ENCODE results near the gene NT5C3B. TPM values are rescaled to one million over a fixed set of nuclear protein-coding genes. Genes with fewer than 3 reads are reported as not detected.

Gene NT5C3B
- polyA plus RNA-seq (2013, experiment 1 of 2): 50.3 TPM
- polyA plus RNA-seq (2013, experiment 2 of 2): 50.3 TPM

DNA sequence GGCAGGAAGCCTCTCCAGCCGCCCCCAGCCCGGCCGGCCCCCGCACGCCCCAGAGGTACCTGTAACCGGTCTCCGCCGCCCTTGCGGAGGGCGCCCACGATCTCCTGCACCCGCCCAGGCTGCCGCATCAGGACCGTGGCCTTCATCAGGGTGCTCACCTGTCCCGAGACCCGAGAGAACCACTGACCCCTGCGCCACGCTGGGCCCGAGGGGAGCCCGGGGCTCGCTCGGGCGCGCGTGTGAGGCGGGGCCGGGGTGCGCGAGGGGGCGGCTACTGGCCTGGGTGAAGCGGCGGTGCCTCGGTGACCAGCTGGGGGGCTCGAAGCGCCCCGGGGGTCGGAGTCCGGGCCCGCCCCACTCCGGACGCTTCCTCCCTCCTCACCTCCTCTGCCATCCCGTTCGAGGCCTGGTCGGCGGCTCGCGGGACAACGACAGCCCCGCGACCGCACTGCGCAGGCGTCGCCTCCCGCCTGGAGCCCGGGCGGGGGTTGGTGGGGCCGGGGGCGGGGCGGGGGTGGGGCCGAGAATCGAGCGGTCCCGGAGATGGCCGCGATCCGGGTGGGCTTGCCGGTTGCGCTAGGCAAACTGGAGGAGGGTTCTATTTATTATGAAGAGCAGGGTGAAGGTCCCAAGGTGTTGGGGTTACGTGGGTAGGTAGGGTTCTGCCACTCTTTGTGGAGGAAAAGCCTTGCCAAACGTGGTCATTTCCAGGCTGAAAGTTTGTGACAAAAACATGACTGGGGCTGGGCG lies at the start of gene NT5C3B:
Gene NT5C3B, minus strand, starts transcription at position 433 of the 750 bp plus-strand sequence. Its CDS starts 39 bp downstream, at position 394.
- H2AFZ ChIP-seq (ENCODE audit: low read depth, low read length): peak within 1 kb of the TSS; percentile 72
- no peak within 1 kb of the TSS for H4K91ac ChIP-seq (ENCODE audit: low read length)
- H2BK5ac ChIP-seq (ENCODE audit: low read depth, low read length, poor library complexity, severe bottlenecking): no peak within 1 kb of the TSS
- H3K9ac ChIP-seq (ENCODE audit: low read length): peak within 1 kb of the TSS; percentile 88
- H3K4me1 ChIP-seq (ENCODE audit: control insufficient read depth, insufficient read depth, low read depth, low read length): peaks cover 6% of the 10 kb centered on the region
- no peak within 1 kb of the TSS for H2BK15ac ChIP-seq (ENCODE audit: low read depth, poor library complexity, severe bottlenecking)
- peak within 1 kb of the TSS in 1 of 2 experiments; percentile 70 for H3K23ac ChIP-seq (ENCODE audit: low read length in 2 of 2)
- peak within 1 kb of the TSS; percentile 27 for H2AK5ac ChIP-seq (ENCODE audit: low read length, severe bottlenecking)
- H3K4me2 ChIP-seq (ENCODE audit: low read length, poor library complexity, severe bottlenecking): peak within 1 kb of the TSS; percentile 75
- 9% methylated on average over 57 of the region's 72 CpGs for WGBS
- H3K27me3 ChIP-seq (ENCODE audit: control insufficient read depth in 1 of 2, insufficient read depth in 1 of 2, low read length in 2 of 2): no peaks in the 10 kb centered on the region
- H2BK12ac ChIP-seq (ENCODE audit: low read length in 2 of 2): peak within 1 kb of the TSS in 1 of 2 experiments; percentile 17
- H3K4me3 ChIP-seq (ENCODE audit: insufficient read depth in 1 of 2, low read depth in 1 of 2, low read length in 2 of 2): peak within 1 kb of the TSS; percentile 87 to 88
- H3K14ac ChIP-seq (ENCODE audit: low read length in 2 of 2): peak within 1 kb of the TSS in 1 of 2 experiments; percentile 53
- peak within 1 kb of the TSS; percentile 18 to 31 for H3K18ac ChIP-seq (ENCODE audit: low read depth in 1 of 2, low read length in 2 of 2)
- peak; percentile 41 for DNase-seq
- H2BK120ac ChIP-seq (ENCODE audit: low read depth, low read length): peak within 1 kb of the TSS; percentile 35
- peaks cover 11 to 31% of the 10 kb centered on the region in 2 experiments for H3K36me3 ChIP-seq (ENCODE audit: control insufficient read depth in 1 of 2, insufficient read depth in 2 of 2, low read depth in 1 of 2, low read length in 2 of 2)
- peak within 1 kb of the TSS; percentile 15 to 60 for H3K4ac ChIP-seq (ENCODE audit: low read depth in 1 of 2, low read length in 2 of 2)
- peaks cover 10% of the 10 kb centered on the region for H3K79me1 ChIP-seq (replicated peaks; ENCODE audit: low read length, poor library complexity, severe bottlenecking)
- no peaks in the 10 kb centered on the region for H3K9me3 ChIP-seq (ENCODE audit: control insufficient read depth, low read length)
- H3K27ac ChIP-seq (ENCODE audit: low read length, poor library complexity, severe bottlenecking): no peak within 1 kb of the TSS
- H4K8ac ChIP-seq (ENCODE audit: low read length): peak within 1 kb of the TSS; percentile 66

DNA sequence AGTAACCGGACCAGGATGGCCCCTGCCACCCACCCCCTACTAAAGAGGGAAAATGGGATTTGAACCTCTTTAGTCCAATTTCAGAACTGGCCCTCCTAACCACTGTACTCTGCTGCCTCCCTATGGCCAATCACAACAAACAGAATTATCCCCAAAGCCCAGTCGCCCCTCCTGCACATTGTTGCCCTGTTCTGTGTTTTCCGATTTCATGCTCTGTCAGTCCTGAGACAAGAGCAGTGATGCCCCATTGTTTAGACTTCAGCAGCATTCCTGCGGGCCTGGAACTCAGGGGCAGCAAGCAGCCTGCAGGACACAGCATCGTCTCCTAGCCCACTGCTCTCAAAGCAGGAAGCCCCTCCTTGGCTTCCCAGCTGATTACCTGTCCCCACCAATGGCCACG lies 49.7 kb upstream of the NT5C3B start:
- no peak for DNase-seq
- no peak overlapping the region for H3K4me3 ChIP-seq (ENCODE audit: insufficient read depth in 1 of 2, low read depth in 1 of 2, low read length in 2 of 2)
- H3K79me1 ChIP-seq (replicated peaks; ENCODE audit: low read length, poor library complexity, severe bottlenecking): peaks cover 36% of the 10 kb centered on the region
- H3K14ac ChIP-seq (ENCODE audit: low read length in 2 of 2): no peak overlapping the region
- peaks cover 4% of the 10 kb centered on the region for H3K4me1 ChIP-seq (ENCODE audit: control insufficient read depth, insufficient read depth, low read depth, low read length)
- no peak overlapping the region for H2BK15ac ChIP-seq (ENCODE audit: low read depth, poor library complexity, severe bottlenecking)
- 87% methylated on average over 6 of the region's 6 CpGs for WGBS
- H3K27me3 ChIP-seq (ENCODE audit: control insufficient read depth in 1 of 2, insufficient read depth in 1 of 2, low read length in 2 of 2): no peaks in the 10 kb centered on the region
- peak overlapping the region in 1 of 2 experiments; percentile 68 for H3K23ac ChIP-seq (ENCODE audit: low read length in 2 of 2)
- no peak overlapping the region for H3K4me2 ChIP-seq (ENCODE audit: low read length, poor library complexity, severe bottlenecking)
- no peak overlapping the region for H3K9ac ChIP-seq (ENCODE audit: low read length)
- no peak overlapping the region for H2BK5ac ChIP-seq (ENCODE audit: low read depth, low read length, poor library complexity, severe bottlenecking)
- no peak overlapping the region for H4K8ac ChIP-seq (ENCODE audit: low read length)
- H3K36me3 ChIP-seq (ENCODE audit: control insufficient read depth in 1 of 2, insufficient read depth in 2 of 2, low read depth in 1 of 2, low read length in 2 of 2): peaks cover 79 to 94% of the 10 kb centered on the region in 2 experiments
- no peak overlapping the region for H2AFZ ChIP-seq (ENCODE audit: low read depth, low read length)
- H2BK12ac ChIP-seq (ENCODE audit: low read length in 2 of 2): peak overlapping the region in 1 of 2 experiments; percentile 61
- no peak overlapping the region for H2BK120ac ChIP-seq (ENCODE audit: low read depth, low read length)
- no peak overlapping the region for H3K4ac ChIP-seq (ENCODE audit: low read depth in 1 of 2, low read length in 2 of 2)
- H2AK5ac ChIP-seq (ENCODE audit: low read length, severe bottlenecking): peak overlapping the region; percentile 5
- H3K18ac ChIP-seq (ENCODE audit: low read depth in 1 of 2, low read length in 2 of 2): no peak overlapping the region
- H4K91ac ChIP-seq (ENCODE audit: low read length): no peak overlapping the region
- no peak overlapping the region for H3K27ac ChIP-seq (ENCODE audit: low read length, poor library complexity, severe bottlenecking)
- no peaks in the 10 kb centered on the region for H3K9me3 ChIP-seq (ENCODE audit: control insufficient read depth, low read length)

DNA sequence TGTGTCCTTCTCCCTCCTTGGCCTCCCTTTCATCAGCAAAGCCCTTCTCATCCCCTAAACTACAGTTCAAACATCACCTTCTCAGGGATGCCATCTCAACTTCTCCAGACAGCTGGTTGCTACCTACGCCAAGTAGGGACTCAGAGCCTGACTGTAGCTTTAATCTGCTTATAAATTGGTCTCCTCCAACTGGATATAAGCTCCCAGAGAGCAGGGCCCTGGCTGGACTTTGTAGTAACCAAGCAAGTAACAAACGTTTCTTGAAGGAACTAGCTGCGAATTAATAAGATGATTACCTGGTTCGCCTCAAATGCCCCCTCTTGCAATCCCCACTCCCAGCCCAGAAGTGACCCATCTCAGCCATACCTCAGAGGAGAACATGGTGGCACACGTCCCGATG lies 46.7 kb upstream of the NT5C3B start:
- H3K27ac ChIP-seq (ENCODE audit: low read length, poor library complexity, severe bottlenecking): no peak overlapping the region
- H3K18ac ChIP-seq (ENCODE audit: low read depth in 1 of 2, low read length in 2 of 2): no peak overlapping the region
- no peak overlapping the region for H3K9ac ChIP-seq (ENCODE audit: low read length)
- no peak overlapping the region for H3K23ac ChIP-seq (ENCODE audit: low read length in 2 of 2)
- H3K4ac ChIP-seq (ENCODE audit: low read depth in 1 of 2, low read length in 2 of 2): no peak overlapping the region
- H2AK5ac ChIP-seq (ENCODE audit: low read length, severe bottlenecking): no peak overlapping the region
- 92% methylated on average over 6 of the region's 6 CpGs for WGBS
- no peak overlapping the region for H3K14ac ChIP-seq (ENCODE audit: low read length in 2 of 2)
- no peak overlapping the region for H4K91ac ChIP-seq (ENCODE audit: low read length)
- no peak overlapping the region for H2BK120ac ChIP-seq (ENCODE audit: low read depth, low read length)
- DNase-seq: no peak
- peaks cover 89 to 93% of the 10 kb centered on the region in 2 experiments for H3K36me3 ChIP-seq (ENCODE audit: control insufficient read depth in 1 of 2, insufficient read depth in 2 of 2, low read depth in 1 of 2, low read length in 2 of 2)
- no peaks in the 10 kb centered on the region for H3K9me3 ChIP-seq (ENCODE audit: control insufficient read depth, low read length)
- no peak overlapping the region for H3K4me3 ChIP-seq (ENCODE audit: insufficient read depth in 1 of 2, low read depth in 1 of 2, low read length in 2 of 2)
- H2BK5ac ChIP-seq (ENCODE audit: low read depth, low read length, poor library complexity, severe bottlenecking): no peak overlapping the region
- no peaks in the 10 kb centered on the region for H3K27me3 ChIP-seq (ENCODE audit: control insufficient read depth in 1 of 2, insufficient read depth in 1 of 2, low read length in 2 of 2)
- H2AFZ ChIP-seq (ENCODE audit: low read depth, low read length): no peak overlapping the region
- H3K79me1 ChIP-seq (replicated peaks; ENCODE audit: low read length, poor library complexity, severe bottlenecking): peaks cover 41% of the 10 kb centered on the region
- H4K8ac ChIP-seq (ENCODE audit: low read length): no peak overlapping the region
- H3K4me1 ChIP-seq (ENCODE audit: control insufficient read depth, insufficient read depth, low read depth, low read length): peaks cover 4% of the 10 kb centered on the region
- no peak overlapping the region for H3K4me2 ChIP-seq (ENCODE audit: low read length, poor library complexity, severe bottlenecking)
- H2BK12ac ChIP-seq (ENCODE audit: low read length in 2 of 2): no peak overlapping the region
- no peak overlapping the region for H2BK15ac ChIP-seq (ENCODE audit: low read depth, poor library complexity, severe bottlenecking)

GRCh38 chr17:41880130-41880529 lies 44.1 kb upstream of the NT5C3B start:
- Histone ChIP-seq H3K4ac (ENCODE audit: low read depth in 1 of 2, low read length in 2 of 2) (no peak overlapping the region), H3K27me3 (ENCODE audit: control insufficient read depth in 1 of 2, insufficient read depth in 1 of 2, low read length in 2 of 2) (no peaks in the 10 kb centered on the region), H2BK12ac (ENCODE audit: low read length in 2 of 2) (no peak overlapping the region), H3K23ac (ENCODE audit: low read length in 2 of 2) (no peak overlapping the region), H2BK15ac (ENCODE audit: low read depth, poor library complexity, severe bottlenecking) (no peak overlapping the region), H3K4me1 (ENCODE audit: control insufficient read depth, insufficient read depth, low read depth, low read length) (no peaks in the 10 kb centered on the region), H3K79me1 (replicated peaks; ENCODE audit: low read length, poor library complexity, severe bottlenecking) (peaks cover 30% of the 10 kb centered on the region), H3K9me3 (ENCODE audit: control insufficient read depth, low read length) (no peaks in the 10 kb centered on the region), H3K27ac (ENCODE audit: low read length, poor library complexity, severe bottlenecking) (no peak overlapping the region), H3K36me3 (ENCODE audit: control insufficient read depth in 1 of 2, insufficient read depth in 2 of 2, low read depth in 1 of 2, low read length in 2 of 2) (peaks cover 75 to 77% of the 10 kb centered on the region in 2 experiments), H2BK5ac (ENCODE audit: low read depth, low read length, poor library complexity, severe bottlenecking) (no peak overlapping the region), H2AFZ (ENCODE audit: low read depth, low read length) (no peak overlapping the region), H3K4me3 (ENCODE audit: insufficient read depth in 1 of 2, low read depth in 1 of 2, low read length in 2 of 2) (no peak overlapping the region), H4K8ac (ENCODE audit: low read length) (no peak overlapping the region), H4K91ac (ENCODE audit: low read length) (no peak overlapping the region), H2AK5ac (ENCODE audit: low read length, severe bottlenecking) (no peak overlapping the region), H3K18ac (ENCODE audit: low read depth in 1 of 2, low read length in 2 of 2) (no peak overlapping the region), H3K9ac (ENCODE audit: low read length) (no peak overlapping the region), H2BK120ac (ENCODE audit: low read depth, low read length) (no peak overlapping the region), H3K4me2 (ENCODE audit: low read length, poor library complexity, severe bottlenecking) (no peak overlapping the region), H3K14ac (ENCODE audit: low read length in 2 of 2) (no peak overlapping the region)
- WGBS: 93% methylated on average over 4 of the region's 4 CpGs
- no peak for DNase-seq

Data from mesenchymal stem cell (in vitro differentiated cells and primary cell).